ENCODE results near the gene TNFSF18.

GRCh38 chr1:173020138-173020750 lies 30.5 kb downstream of the TNFSF18 start:
- TF ChIP-seq PKNOX1 (IDR thresholded peaks at IDR 0.05) (no peak), FOXM1 (IDR thresholded peaks at IDR 0.05; ENCODE audit: borderline replicate concordance) (no peak), SP1 (IDR thresholded peaks at IDR 0.05) (no peak), FOXK2 (IDR thresholded peaks at IDR 0.05) (no peak), LEF1 (IDR thresholded peaks at IDR 0.05; ENCODE audit: borderline replicate concordance) (no peak), HDGF (IDR thresholded peaks at IDR 0.05; ENCODE audit: borderline replicate concordance) (no peak), SUZ12 (IDR thresholded peaks at IDR 0.05) (no peak), ZNF384 (IDR thresholded peaks at IDR 0.05) (no peak), ELF4 (IDR thresholded peaks at IDR 0.05) (no peak), ARNT (IDR thresholded peaks at IDR 0.05) (no peak), FOXA1 (IDR thresholded peaks at IDR 0.05) (no peak), BHLHE40 (IDR thresholded peaks at IDR 0.05; ENCODE audit: borderline replicate concordance) (no peak), TARDBP (IDR thresholded peaks at IDR 0.05) (no peak), CTBP1 (IDR thresholded peaks at IDR 0.05; ENCODE audit: borderline replicate concordance) (no peak)
